ENCODE measurements around the gene PARG.
"Not testable (repeated sequence)": the region's sequence is repeated elsewhere in the genome, so short reads cannot be mapped to it uniquely, and the experiment has no call there.

GRCh38 chr10:49842333-49842628 is 99.5 kb downstream of the PARG start:
- not testable (repeated sequence) for TF ChIP-seq CTCF (conservative IDR thresholded peaks at IDR 0.05; ENCODE audit: low read depth, low read length); EZH2 (IDR thresholded peaks at IDR 0.05; ENCODE audit: borderline replicate concordance, low read depth, low read length, poor library complexity, severe bottlenecking)

All from A673 (cell line).